ENCODE measurements around the gene KRTAP10-5. TPM values are rescaled to one million over a fixed set of nuclear protein-coding genes. Genes with fewer than 3 reads are reported as not detected.

Gene KRTAP10-5
- total RNA-seq, 3 donors from 2014 or later (not counting 1 experiment from before 2014, with no cell fraction given): not detected

DNA sequence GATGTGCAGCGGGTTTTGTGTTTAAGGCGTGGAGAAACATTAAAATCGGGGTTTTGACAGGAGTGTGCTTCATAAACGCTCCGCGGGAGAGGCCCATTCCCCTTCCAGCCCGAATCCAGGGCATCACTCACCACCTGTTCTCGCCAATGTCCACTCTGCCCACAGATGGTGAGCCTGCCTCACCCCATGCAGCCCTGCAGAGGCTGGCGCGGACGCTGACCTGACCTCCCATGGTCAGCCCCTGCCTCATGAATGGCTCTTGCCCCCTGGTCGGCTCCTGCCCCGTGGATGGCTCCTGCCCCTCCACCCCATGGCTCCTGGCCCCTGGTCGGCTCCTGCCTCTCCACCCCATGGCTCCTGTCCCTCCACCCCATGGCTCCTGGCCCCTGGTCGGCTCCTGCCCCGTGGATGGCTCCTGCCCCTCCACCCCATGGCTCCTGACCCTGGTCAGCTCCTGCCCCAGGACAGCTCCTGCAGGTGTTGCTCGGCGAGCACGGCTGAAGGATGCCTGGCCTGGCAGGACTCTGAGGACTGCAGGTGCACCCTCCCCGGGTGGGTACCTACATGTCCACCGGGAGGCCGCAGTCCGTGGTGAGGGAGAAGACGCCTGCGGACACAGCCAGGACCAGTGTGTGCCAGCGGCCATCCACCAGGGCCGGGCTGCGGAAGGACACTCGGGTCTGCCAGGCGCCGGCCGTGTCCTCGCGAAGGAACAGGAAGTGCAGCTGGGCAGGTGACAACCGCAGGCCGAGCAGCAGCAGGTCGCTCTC is 47.1 kb downstream of the KRTAP10-5 start:
- Histone ChIP-seq H3K27me3 (ENCODE audit: control insufficient read depth, insufficient read depth, low read length) (no peaks in the 10 kb centered on the region), H3K4me1 (ENCODE audit: control insufficient read depth, insufficient read depth, low read length) (no peaks in the 10 kb centered on the region), H3K4me3 (ENCODE audit: low read length) (no peak overlapping the region), H3K27ac (ENCODE audit: low read length) (no peak overlapping the region), H3K36me3 (ENCODE audit: control insufficient read depth, insufficient read depth, low read length) (no peaks in the 10 kb centered on the region), H3K9me3 (ENCODE audit: control insufficient read depth, insufficient read depth, low read length) (no peaks in the 10 kb centered on the region)
- TF ChIP-seq, protein P1, sequence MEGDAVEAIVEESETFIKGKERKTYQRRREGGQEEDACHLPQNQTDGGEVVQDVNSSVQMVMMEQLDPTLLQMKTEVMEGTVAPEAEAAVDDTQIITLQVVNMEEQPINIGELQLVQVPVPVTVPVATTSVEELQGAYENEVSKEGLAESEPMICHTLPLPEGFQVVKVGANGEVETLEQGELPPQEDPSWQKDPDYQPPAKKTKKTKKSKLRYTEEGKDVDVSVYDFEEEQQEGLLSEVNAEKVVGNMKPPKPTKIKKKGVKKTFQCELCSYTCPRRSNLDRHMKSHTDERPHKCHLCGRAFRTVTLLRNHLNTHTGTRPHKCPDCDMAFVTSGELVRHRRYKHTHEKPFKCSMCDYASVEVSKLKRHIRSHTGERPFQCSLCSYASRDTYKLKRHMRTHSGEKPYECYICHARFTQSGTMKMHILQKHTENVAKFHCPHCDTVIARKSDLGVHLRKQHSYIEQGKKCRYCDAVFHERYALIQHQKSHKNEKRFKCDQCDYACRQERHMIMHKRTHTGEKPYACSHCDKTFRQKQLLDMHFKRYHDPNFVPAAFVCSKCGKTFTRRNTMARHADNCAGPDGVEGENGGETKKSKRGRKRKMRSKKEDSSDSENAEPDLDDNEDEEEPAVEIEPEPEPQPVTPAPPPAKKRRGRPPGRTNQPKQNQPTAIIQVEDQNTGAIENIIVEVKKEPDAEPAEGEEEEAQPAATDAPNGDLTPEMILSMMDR (IDR thresholded peaks at IDR 0.05): no peak
- Mint-ChIP-seq H3K27me3 (ENCODE audit: low read depth in 2 of 2) (peaks cover 0 to 2% of the 10 kb centered on the region in 2 donors), H3K9me3 (no peaks in the 10 kb centered on the region), H3K36me3 (no peaks in the 10 kb centered on the region), H3K27ac (no peak overlapping the region), H3K4me1 (peaks cover 0 to 5% of the 10 kb centered on the region in 2 donors), H3K4me3 (no peak overlapping the region)
- intact Hi-C loops (cut with micrococcal nuclease): no loop called here
- ATAC-seq (no peak), DNase-seq (no peak)
- WGBS (ENCODE audit: insufficient coverage): 91% methylated on average over 37 of the region's 37 CpGs

DNA sequence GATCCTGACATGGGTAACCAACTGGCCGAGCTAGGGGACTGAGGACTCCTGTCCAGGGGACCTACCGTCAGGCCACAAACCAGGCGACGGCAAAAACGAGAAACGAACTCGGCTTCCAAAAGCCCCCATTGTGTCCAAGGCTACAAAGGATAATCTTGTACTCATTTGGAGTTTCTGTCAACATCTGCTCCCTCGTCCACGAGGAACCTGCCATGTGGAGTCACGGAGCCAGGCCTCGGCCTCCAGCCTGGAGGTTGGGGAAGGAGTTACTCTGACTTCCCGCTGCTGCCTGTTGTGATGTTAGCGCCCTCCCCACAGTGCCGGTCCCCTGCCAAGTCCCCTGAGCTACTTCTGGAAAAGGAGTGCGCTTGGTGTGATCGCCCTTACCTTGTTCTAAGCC is 47.7 kb downstream of the KRTAP10-5 start:
- no peaks in the 10 kb centered on the region for H3K9me3 ChIP-seq (ENCODE audit: control insufficient read depth, insufficient read depth, low read length)
- Mint-ChIP-seq H3K27ac (no peak overlapping the region), H3K36me3 (no peaks in the 10 kb centered on the region), H3K4me1 (peaks cover 0 to 5% of the 10 kb centered on the region in 2 donors), H3K4me3 (no peak overlapping the region), H3K27me3 (ENCODE audit: low read depth in 2 of 2) (peaks cover 0 to 2% of the 10 kb centered on the region in 2 donors), H3K9me3 (no peaks in the 10 kb centered on the region)
- TF ChIP-seq, protein P1 (IDR thresholded peaks at IDR 0.05): no peak
- no peak for ATAC-seq
- H3K4me1 ChIP-seq (ENCODE audit: control insufficient read depth, insufficient read depth, low read length): no peaks in the 10 kb centered on the region
- DNase-seq: no peak
- H3K27me3 ChIP-seq (ENCODE audit: control insufficient read depth, insufficient read depth, low read length): no peaks in the 10 kb centered on the region
- intact Hi-C loops (cut with micrococcal nuclease): no loop called here
- no peak overlapping the region for H3K27ac ChIP-seq (ENCODE audit: low read length)
- H3K36me3 ChIP-seq (ENCODE audit: control insufficient read depth, insufficient read depth, low read length): no peaks in the 10 kb centered on the region
- H3K4me3 ChIP-seq (ENCODE audit: low read length): no peak overlapping the region
- 94% methylated on average over 16 of the region's 16 CpGs for WGBS (ENCODE audit: insufficient coverage)

DNA sequence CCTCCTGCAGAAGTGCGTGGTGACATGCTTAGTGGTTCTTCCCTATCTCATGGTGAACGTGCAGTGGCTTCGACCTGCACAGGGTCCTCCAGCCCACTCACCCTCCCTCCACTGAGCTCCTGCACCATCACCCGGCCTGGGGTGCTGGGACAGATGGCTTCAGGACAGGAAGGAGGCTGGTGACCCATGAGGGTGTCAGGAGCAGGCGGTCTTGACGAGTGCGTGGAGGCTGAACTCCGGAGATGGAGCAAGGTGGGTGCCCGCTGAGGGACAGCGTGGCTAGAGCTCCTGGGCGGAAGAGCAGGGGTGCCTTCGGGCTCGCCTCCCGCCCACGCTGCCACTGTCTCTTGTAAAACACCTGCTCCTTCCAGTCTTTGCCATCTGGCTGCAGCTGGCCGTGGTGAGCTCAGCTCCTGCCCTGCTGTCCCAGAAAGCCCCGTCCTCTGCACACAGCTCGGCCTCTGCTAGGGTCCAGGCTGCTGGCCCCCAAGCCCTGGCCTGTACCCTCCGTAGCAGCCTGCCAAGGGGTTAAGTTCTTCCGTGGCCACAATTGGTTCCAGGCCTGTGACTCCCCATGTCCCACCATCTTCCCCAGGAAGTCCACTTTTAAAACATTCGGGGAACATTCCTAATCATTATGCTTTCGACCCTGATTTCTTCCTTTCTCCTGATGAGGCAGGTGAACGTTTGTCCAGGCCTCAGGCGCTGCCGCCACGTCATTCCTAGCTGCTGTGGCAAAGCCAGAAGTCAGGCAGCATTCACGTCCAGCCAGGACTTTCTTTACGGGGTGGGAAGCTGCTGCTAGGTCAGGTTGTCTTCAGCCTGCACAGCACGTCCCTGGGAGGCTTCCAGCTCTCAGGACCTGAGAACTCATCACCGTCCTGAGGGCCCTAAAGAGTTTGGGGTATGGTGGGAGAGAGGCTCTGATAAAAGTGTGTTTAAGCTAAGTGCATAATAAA is 48.5 kb downstream of the KRTAP10-5 start:
- DNase-seq: no peak
- Histone ChIP-seq H3K36me3 (ENCODE audit: control insufficient read depth, insufficient read depth, low read length) (no peaks in the 10 kb centered on the region), H3K4me1 (ENCODE audit: control insufficient read depth, insufficient read depth, low read length) (no peaks in the 10 kb centered on the region), H3K9me3 (ENCODE audit: control insufficient read depth, insufficient read depth, low read length) (no peaks in the 10 kb centered on the region), H3K4me3 (ENCODE audit: low read length) (no peak overlapping the region), H3K27me3 (ENCODE audit: control insufficient read depth, insufficient read depth, low read length) (no peaks in the 10 kb centered on the region), H3K27ac (ENCODE audit: low read length) (no peak overlapping the region)
- no peak overlapping the region for H3K4me3 Mint-ChIP-seq
- no peaks in the 10 kb centered on the region for H3K27me3 Mint-ChIP-seq (ENCODE audit: low read depth in 2 of 2)
- TF ChIP-seq, protein P1 (IDR thresholded peaks at IDR 0.05): no peak
- H3K9me3 Mint-ChIP-seq: no peaks in the 10 kb centered on the region
- H3K4me1 Mint-ChIP-seq: peaks cover 0 to 5% of the 10 kb centered on the region in 2 donors
- no peaks in the 10 kb centered on the region for H3K36me3 Mint-ChIP-seq
- no peak overlapping the region for H3K27ac Mint-ChIP-seq
- no peak for ATAC-seq
- intact Hi-C loops (cut with micrococcal nuclease): no loop called here
- 83% methylated on average over 30 of the region's 30 CpGs for WGBS (ENCODE audit: insufficient coverage)
